ENCODE measurements around the gene LRRC75A. TPM values are rescaled to one million over a fixed set of nuclear protein-coding genes. Genes with fewer than 3 reads are reported as not detected.

Gene LRRC75A
- total RNA-seq, 1 donor: 6.1 TPM

DNA sequence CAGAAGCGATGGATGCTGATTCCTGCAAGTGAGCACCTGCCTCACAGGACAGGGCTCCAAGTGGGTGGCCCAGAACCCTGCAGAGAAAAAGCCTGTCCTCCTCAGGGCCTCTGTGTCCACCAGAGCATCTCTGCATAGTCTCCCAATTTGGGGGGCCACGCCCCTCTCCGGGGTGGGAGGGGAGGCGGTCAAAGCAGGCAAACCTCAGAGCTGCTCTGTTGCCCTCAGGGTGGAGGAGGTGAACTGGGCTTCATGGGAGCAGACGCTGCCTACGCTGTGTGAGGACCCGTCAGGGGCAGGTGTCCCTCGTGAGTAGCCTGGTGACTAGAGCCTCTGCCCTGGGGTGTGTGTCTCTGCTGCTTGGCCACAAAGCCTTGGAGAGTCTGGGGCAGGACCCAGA is 57.3 kb downstream of the LRRC75A start:
- no peak overlapping the region for H3K4me3 ChIP-seq (ENCODE audit: low read depth, low read length)
- DNase-seq (ENCODE audit: low read depth): no peak
- TF ChIP-seq, protein P1, sequence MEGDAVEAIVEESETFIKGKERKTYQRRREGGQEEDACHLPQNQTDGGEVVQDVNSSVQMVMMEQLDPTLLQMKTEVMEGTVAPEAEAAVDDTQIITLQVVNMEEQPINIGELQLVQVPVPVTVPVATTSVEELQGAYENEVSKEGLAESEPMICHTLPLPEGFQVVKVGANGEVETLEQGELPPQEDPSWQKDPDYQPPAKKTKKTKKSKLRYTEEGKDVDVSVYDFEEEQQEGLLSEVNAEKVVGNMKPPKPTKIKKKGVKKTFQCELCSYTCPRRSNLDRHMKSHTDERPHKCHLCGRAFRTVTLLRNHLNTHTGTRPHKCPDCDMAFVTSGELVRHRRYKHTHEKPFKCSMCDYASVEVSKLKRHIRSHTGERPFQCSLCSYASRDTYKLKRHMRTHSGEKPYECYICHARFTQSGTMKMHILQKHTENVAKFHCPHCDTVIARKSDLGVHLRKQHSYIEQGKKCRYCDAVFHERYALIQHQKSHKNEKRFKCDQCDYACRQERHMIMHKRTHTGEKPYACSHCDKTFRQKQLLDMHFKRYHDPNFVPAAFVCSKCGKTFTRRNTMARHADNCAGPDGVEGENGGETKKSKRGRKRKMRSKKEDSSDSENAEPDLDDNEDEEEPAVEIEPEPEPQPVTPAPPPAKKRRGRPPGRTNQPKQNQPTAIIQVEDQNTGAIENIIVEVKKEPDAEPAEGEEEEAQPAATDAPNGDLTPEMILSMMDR (IDR thresholded peaks at IDR 0.05; ENCODE audit: insufficient read depth, low read length): no peak

GRCh38 chr17:16433514-16433913 is 58.5 kb downstream of the LRRC75A start:
- TF ChIP-seq, protein P1 (IDR thresholded peaks at IDR 0.05; ENCODE audit: insufficient read depth, low read length): no peak
- H3K4me3 ChIP-seq (ENCODE audit: low read depth, low read length): no peak overlapping the region
- no peak for DNase-seq (ENCODE audit: low read depth)

GRCh38 chr17:16432017-16432416 is 60.0 kb downstream of the LRRC75A start:
- no peak overlapping the region for H3K4me3 ChIP-seq (ENCODE audit: low read depth, low read length)
- DNase-seq (ENCODE audit: low read depth): no peak
- TF ChIP-seq, protein P1 (IDR thresholded peaks at IDR 0.05; ENCODE audit: insufficient read depth, low read length): no peak

DNA sequence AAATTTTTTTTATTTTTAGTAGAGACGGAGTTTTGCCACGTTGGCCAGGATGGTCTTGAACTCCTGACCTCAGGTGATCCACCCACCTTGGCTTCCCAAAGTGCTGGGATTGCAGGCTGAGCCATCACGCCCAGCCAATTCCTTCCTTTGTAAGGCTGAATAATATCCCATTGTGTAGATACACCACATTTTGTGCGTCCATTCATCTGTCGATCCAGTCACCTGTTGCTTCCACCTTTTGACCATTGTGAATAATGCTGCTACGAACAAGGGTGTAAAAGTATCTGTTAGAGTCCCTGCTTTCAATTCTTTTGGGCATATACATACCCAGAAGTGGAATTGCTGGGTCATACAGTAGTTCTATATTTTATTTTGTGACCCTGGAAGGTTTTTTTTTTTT is 61.3 kb downstream of the LRRC75A start:
- H3K4me3 ChIP-seq (ENCODE audit: low read depth, low read length): no peak overlapping the region
- DNase-seq (ENCODE audit: low read depth): no peak
- TF ChIP-seq, protein P1 (IDR thresholded peaks at IDR 0.05; ENCODE audit: insufficient read depth, low read length): no peak

DNA sequence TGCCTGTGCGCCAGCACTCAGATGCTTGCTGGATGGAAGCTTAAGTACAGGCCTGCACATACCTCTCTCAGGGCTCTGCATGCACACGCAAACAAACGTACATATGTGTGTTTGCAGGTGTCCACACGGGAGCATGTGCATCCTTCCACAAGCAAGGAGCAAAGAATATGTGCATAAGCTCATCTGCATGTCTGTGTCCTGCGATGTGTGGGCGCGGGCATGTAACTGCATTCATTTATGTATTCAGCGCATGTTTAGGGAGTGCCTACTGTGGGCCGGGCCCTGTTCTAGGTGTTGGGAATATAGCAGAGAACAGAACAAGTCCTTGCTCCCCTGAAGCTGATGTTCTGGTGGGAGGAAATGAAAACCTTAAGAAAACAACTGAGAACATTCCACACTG is 62.9 kb downstream of the LRRC75A start:
- TF ChIP-seq, protein P1 (IDR thresholded peaks at IDR 0.05; ENCODE audit: insufficient read depth, low read length): no peak
- no peak for DNase-seq (ENCODE audit: low read depth)

GRCh38 chr17:16428098-16428882 is 63.7 kb downstream of the LRRC75A start:
- TF ChIP-seq, protein P1 (IDR thresholded peaks at IDR 0.05; ENCODE audit: insufficient read depth, low read length): peak; percentile 70
- no peak overlapping the region for H3K4me3 ChIP-seq (ENCODE audit: low read depth, low read length)
- peak; percentile 49 for DNase-seq (ENCODE audit: low read depth)

More for the DNA sequence above, 62.9 kb downstream of the LRRC75A start:
- H3K4me3 ChIP-seq (ENCODE audit: low read depth, low read length): no peak overlapping the region
